HG03108 (cell line): ENCODE results near the gene DPRX.
"Not testable (repeated sequence)": the region's sequence is repeated elsewhere in the genome, so short reads cannot be mapped to it uniquely, and the experiment has no call there.

Experiments
- ATAC-seq: cut with Tn5 transposase; IDR thresholded peaks from one replicate; pipeline ENCODE4 v1.9.1; 2021; ENCODE audit warnings: moderate library complexity; ENCODE audit not compliant: unreplicated experiment

DPRX gene

DNA sequence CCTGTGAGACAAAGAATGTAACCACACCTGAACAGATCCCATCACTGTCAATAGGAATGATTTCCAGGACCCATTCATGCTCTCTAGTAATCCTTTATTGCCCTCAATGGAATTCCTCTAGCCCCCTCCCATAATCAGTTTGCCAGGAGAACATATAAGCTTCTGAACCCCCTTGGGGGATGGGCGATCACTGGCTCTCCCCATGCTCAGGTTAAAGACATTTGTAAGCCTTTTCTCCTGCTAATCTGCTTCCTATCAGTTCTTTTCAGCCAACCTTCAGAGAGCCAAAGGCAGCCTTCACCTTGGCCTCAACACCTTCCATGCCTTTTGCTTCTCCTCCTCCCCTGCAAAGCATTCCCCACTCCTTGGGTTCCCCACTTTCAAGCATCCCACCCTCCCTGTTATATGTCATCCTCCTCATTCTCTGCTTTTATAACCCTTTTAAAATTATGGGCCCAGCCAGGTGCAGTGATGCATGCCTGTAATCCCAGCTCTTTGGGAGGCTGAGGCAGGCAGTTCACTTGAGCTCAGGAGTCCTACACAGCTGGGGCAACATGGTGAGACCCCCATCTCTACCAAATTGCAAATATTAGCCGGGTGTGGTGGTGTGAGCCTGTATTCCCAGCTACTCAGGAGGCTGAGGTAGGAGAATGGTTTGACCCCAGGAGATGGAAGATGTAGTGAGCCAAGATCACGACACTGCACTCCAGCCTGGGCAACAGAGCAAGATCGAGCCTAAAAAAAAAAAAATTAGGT is 12.4 kb downstream of the DPRX start:
- ATAC-seq, result no peak

DNA sequence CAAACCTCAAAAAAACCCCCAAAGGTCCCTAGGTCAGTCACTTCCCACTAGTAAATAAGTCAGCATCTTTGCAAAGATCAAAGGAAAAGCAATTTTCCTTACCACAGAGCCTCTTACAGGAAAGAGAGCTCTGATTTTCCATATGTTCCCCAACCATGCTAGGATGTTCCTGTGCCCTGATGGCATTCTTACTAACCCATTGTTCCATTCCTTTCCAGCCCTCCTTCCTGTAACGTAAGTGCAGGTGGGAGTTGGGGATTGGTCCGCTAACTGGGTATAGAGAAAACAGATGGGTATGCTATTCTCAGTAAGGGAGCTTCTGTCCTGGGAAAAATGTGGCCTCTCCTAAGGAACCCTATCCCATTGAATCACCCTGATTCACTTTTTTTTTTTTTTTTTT is 14.3 kb downstream of the DPRX start:
- no peak for ATAC-seq

DNA sequence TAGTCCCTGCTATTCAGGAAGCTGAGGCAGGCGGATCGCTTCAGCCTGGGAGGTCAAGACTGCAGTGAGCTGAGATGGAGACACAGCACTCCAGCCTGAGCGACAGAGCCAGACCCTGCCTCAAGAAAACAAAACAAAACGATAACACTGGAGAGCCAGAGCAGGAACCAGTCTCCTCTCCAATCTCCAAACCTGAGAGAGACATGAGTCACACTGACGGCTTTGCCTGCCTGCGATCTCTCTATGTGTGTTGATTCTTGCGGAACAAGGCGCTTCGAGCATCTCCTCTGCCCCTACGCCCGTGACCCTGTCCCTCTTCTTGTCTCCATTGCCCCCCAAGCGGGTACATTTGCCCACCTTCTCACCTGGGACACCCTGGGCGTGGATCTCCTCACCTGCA is 15.6 kb downstream of the DPRX start:
- ATAC-seq, result no peak

DNA sequence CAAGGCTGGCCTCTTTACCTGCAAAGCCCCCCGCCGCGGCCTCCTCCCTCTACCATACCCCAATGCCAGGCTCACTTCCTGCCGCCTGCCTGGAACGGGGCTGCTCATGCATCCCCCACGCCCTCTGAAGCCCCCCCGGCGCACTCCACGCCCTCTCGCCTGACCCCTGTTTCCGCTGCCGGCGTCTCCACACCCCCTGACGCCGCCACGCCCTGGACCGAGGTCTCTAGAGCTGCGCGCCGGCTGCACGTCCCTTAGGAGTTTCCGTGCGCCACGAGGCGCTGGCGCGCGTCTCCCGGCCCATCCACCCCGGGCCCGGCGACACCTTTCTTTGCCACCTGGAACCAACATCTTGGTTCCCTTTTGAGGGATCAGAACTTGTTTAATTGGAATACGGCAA is 16.0 kb downstream of the DPRX start:
- ATAC-seq, result no peak

DNA sequence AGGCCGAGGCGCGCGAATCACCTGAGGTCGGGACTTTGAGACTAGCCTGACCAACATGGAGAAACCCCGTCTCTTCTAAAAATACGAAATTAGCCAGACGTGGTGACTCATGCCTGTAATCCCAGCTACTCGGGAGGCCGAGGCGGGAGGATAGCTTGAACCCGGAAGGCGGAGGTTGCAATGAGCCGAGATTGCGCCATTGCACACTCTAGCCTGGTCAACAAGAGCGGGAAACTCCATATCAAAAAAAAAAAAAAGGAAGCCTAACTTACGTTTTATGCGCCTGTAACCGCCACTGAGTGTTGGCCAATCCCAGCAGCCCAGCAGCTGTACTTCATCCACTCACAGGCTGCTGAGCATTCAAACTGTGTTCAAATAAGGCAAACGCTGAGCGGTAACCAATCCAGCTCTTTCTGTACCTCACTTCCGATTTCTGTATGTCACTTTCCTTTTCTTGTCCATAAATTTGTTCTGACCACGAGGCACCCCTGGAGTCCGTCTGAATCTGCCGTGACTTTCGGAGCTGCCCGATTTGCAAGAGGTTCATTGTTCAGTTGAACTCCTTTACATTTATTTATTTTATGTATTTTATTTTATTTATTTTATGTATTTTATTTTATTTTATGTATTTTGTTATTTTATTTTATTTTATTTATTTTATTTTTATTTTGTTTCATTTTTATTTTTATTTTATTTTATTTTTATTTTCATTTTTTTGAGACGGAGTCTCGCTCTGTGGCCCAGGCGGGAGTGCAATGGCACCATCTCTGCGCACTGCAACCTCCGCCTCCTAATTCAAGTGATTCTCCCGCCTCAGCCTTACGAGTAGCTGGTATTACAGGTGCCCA is 18.2 kb downstream of the DPRX start:
- no peak for ATAC-seq

DNA sequence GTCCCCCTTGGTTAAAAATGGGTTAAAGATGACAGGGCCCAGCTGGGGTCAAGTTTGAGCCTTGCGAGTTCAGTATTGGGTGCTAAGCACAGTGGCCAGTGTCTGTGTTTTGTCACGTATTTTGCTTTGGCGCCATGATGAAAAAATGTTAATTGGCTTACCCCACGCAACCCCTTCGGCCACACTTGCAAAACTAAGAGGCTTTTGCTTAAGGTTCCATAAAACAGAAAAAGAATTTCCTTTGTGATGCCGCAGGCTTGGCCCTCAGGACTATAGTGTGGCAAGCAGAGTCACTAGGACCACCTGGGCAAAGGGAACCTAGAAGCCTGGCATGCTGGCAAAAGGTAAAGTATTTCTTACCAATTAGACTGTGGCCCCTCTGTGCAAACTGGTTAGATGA is 20.7 kb downstream of the DPRX start:
- no peak for ATAC-seq

DNA sequence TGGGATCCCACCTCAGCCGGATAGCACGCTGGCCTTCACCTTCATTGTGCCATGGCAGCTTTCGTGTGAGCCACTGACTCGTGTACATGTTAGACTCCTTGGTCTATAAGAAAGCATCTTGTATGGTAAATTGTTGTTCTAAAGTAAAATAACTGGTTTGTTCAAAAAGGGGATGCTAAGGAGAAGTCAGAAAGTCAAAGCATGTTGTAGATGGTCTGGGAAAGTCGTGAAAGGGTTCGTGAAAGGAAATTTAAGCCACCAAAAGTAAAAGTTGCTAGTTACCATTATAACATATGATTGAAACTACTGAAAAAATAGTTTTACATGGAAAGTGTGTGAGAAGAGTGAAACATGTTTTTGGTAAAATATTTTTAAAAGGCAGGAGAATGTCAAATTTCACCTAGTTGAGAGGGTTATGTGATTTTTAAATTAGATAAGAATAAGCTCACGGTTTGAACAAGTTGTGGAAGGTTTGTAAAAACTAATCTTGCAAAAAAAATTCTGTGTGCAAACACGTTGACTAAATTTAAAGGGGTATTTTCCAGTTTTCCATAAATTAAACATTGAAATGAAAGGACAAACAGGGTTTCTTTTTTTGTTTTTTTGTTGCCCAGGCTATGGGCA is 23.4 kb downstream of the DPRX start:
- no peak for ATAC-seq

DNA sequence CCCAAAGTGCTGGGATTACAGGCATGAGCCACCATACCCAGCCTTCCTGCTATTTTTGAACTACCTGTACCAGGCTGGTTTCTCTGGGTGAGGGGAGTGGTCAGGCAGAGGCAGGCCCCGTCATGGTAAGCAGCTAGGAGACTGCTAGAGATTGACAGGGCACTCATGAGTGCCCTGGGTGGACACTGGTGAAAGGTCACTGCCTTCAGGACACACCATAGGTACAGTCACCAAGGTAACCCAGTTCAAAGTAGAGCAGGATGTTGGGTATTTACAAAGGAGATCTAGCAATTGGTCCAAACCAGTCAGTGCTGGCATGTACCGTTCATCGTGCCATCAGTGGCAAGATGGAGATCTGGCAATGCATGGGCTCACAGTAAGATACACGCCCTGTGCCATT is 25.5 kb downstream of the DPRX start:
- no peak for ATAC-seq

DNA sequence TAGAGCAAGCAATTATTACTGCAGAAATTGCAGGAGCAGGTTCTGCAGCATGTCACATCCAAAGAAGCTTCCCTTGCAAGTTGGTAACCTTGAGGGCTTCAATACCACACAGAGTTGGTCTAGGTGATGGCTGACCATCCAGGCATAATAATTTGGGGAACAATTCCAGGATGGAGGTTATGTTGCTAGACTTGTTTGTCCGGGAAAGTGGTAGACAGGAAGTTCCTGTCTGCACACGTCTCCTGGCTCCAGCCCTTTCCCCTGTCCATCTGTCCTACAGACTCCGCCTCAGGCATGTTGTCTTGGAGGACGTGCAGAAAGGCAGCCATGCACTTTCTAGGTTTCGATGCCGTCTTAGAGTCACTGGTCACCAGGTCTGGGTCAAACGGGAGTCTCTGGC is 26.0 kb downstream of the DPRX start:
- ATAC-seq, result no peak

DNA sequence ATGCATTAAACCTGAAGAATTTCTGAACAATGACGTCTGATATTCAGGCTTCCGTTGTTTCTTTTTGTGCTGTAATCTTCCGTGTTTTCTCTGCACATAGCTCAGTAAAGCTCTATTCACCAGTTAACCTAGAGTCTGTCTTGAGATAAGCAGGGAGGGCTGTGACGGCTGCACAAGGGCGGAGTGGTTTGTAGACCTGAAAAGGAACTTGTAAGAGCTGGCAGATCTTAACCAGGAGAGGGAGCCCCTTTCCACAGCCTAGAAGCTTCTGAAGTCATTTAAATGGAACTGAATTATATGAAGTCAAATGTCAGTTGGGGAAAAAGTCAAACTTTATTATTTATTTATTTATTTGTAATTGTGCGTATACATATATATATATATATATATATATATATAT is 27.5 kb downstream of the DPRX start:
- ATAC-seq, result no peak

DNA sequence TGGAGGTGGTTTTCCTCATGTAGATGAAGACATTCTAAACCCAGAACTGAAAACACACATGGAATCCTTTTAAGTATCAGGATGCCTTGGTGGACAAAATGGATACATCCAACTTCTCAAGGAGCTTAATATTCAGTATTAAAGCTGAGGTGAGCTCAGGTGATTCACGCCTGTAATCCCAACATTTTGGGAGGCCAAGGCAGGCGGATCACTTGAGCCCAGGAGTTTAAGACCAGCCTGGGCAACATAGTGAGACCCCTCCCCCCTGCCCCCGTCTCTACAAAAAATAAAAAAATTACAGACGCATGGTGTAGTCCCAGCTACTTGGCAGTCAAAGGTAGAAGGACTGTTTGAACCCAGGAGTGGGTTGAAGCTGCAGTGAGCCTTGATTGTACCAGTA is 28.8 kb downstream of the DPRX start:
- no peak for ATAC-seq

DNA sequence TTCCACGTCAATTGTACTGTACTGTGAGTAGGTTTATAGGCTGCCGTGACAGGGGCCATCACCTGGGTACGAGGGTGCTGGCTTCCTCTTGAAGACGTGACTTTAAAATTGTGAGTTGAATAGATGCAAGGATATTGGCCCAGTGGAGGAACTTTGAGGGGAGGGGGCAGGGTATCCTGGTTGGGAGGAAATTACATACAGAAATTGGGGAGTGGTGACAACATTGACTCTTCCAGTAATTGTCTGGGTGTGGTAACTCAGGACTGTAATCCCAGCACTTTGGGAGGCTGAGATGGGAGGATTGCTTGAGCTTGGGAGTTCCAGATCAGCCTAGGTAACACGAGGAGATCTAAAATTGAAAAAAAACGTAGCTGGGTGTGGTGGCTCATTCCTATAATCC is 30.4 kb downstream of the DPRX start:
- ATAC-seq, result no peak

DNA sequence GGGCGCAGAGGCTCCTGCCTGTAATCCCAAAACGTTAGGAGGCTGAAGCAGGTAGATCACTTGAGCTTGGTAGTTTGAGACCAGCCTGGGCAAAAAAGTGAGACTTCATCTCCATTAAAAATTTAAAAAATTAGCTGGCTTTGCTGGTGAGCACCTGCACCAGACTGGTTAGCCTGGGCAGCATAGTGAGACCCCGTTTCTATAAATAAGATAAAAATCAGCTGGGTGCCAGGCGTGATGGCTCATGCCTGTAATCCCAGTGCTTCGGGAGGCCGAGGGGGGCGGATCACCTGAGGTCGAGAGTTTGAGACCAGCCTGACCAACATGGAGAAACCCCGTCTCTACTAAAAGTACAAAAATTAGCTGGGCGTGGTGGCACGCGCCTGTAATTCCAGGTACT is 32.4 kb downstream of the DPRX start:
- ATAC-seq, result no peak

DNA sequence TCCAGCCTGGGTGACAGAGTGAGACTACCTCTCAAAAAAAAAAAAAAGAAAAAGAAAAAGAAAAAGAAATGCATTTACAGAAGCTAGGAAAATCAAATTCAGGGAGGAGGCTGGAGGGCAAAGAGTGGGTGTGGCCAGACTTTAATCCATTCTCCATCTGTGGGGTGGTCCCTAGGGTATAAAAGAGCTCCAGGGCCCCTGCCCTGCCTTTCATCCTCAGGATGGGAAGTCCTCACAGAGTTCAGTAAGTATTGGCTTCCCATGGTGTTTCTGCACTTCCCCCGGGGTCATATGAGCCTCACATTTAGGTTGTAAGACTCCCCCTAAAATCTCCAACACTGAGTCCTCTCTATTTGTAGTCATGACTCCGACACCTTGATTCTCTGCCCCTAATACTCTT is 33.0 kb downstream of the DPRX start:
- ATAC-seq, result no peak

DNA sequence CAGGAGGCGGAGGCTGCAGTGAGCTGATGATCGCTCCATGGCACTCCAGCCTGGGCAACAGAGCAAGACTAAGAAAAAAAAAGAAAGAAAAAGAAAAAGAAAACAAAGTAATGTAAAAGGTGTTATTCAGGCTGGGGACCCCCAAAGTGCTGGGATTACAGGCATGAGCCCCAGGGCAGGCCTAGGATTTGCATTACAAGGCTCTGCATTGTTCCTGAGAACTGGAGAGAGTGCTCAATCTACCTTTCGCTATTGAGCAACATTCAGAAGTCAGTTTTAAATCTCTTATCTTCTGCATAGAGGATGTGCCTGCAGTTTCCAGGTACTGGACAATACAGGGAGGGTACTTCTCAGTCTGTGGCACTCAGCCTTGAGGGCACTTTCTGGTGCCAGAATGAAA is 34.5 kb downstream of the DPRX start:
- not testable (repeated sequence) for ATAC-seq

DNA sequence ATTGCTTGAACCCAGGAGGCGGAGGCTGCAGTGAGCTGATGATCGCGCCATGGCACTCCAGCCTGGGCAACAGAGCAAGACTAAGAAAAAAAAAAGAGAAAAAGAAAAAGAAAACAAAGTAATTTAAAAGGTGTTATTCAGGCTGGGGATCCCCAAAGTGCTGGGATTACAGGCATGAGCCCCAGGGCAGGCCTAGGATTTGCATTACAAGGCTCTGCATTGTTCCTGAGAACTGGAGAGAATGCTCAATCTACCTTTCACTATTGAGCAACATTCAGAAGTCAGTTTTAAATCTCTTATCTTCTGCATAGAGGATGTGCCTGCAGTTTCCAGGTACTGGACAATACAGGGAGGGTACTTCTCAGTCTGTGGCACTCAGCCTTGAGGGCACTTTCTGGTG is 37.0 kb downstream of the DPRX start:
- not testable (repeated sequence) for ATAC-seq

DNA sequence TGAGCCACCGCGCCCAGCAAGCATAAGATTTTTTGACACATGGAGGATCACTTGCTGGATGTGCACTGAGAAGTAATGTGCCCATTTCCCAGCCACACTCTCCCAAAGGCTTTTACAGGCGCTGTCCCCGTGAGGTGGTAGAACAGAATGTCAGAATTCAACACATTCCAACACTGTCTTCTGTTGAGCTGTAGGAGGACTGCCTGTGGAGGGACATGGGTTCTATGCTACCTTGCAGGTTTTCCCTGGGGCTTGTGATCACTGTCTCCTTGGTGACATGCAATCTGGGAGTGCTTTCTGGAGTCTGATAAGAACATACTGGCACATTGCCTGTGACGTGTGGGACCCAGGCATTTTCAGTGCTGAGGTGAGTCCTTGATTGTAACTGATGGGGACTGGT is 38.5 kb downstream of the DPRX start:
- no peak for ATAC-seq

DNA sequence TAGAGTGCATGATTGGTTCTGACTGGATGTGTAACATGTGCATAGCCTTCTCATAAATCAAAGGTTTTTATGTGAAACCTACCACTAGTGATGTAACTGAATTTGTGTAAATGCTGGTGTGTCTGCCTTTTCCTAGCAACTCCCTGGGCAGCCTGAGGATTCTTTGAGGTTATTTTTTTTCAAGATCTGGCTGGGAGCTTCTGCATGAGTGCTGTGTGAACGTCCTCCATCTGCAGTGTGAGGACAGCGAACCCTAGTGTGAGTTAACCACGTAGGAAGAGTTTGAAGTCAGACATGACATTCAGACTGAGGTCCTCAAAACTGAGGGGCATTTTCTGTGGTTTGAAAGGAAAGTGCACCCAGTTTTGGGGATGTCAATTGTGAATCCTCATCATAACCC is 39.9 kb downstream of the DPRX start:
- no peak for ATAC-seq
